HL-60 (cell line): ENCODE data around the gene TLR10.

Experiments
- DNase-seq, 2 experiments: peaks; one replicate each; pipeline ENCODE4 v3.0.0-alpha.2; 2010 to 2020; ENCODE audit warnings: low read depth in 1 of 2, low spot score in 1 of 2
- H3K27ac ChIP-seq: fragments of 250-450 bp; sonication (Bioruptor Pico); replicated peaks from 2 replicates; pipeline ENCODE4 v1.5.1; 2020; ENCODE audit warnings: mild to moderate bottlenecking, moderate library complexity
- H3K27me3 ChIP-seq: fragments of 250-450 bp; sonication (Bioruptor Pico); 2 replicates; pipeline ENCODE4 v1.5.1; 2021; ENCODE audit warnings: mild to moderate bottlenecking, moderate library complexity; ENCODE audit not compliant: insufficient read depth, poor library complexity, severe bottlenecking
- H3K4me3 ChIP-seq: replicated peaks from 2 replicates; pipeline ENCODE4 v1.5.1; 2011; ENCODE audit warnings: mild to moderate bottlenecking, control low read depth, low read length; ENCODE audit not compliant: insufficient read depth
- GABPA ChIP-seq: IDR thresholded peaks from 2 replicates; pipeline ENCODE4 v1.6.1; 2012; ENCODE audit warnings: low read depth
- POLR2AphosphoS5 ChIP-seq: IDR thresholded peaks from 2 replicates; pipeline ENCODE4 v1.6.1; 2012; ENCODE audit warnings: low read depth
- SPI1 ChIP-seq: IDR thresholded peaks from 2 replicates; pipeline ENCODE4 v1.6.1; 2012; ENCODE audit warnings: low read depth, mild to moderate bottlenecking, borderline replicate concordance
- TF ChIP-seq, protein P1 (sequence below): IDR thresholded peaks from one replicate; pipeline ENCODE4 v1.5.1; 2011; ENCODE audit warnings: low read length, control low read depth, inconsistent platforms; ENCODE audit not compliant: insufficient read depth
- TF ChIP-seq, protein P2 (sequence below): IDR thresholded peaks from 2 replicates; pipeline ENCODE4 v1.6.1; 2012; ENCODE audit warnings: low read depth; ENCODE audit not compliant: insufficient replicate concordance

The TLR10 gene

DNA sequence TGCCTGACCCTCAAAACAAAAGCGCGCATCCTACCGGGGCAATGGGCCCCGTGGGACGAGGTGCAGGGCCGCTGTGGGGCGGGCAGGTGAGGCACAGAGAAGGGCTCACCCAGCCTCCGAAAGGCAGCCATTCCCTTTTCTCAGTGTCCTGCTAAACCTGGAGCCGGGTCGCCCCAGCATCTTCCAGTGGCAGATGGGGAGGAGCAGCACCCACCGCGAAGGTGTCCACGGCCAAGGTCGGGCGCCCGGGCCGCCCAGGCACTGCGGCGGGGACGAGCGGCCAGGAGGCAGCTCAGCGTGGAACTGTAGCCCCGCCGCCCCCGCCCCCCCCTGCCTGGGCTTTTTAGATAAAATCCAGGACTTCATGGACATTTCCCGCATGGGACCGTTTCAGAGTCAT is 41.0 kb upstream of the TLR10 start:
- TF ChIP-seq SPI1 = no peak
- TF ChIP-seq, protein P1, sequence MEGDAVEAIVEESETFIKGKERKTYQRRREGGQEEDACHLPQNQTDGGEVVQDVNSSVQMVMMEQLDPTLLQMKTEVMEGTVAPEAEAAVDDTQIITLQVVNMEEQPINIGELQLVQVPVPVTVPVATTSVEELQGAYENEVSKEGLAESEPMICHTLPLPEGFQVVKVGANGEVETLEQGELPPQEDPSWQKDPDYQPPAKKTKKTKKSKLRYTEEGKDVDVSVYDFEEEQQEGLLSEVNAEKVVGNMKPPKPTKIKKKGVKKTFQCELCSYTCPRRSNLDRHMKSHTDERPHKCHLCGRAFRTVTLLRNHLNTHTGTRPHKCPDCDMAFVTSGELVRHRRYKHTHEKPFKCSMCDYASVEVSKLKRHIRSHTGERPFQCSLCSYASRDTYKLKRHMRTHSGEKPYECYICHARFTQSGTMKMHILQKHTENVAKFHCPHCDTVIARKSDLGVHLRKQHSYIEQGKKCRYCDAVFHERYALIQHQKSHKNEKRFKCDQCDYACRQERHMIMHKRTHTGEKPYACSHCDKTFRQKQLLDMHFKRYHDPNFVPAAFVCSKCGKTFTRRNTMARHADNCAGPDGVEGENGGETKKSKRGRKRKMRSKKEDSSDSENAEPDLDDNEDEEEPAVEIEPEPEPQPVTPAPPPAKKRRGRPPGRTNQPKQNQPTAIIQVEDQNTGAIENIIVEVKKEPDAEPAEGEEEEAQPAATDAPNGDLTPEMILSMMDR = no peak
- TF ChIP-seq, protein P2, sequence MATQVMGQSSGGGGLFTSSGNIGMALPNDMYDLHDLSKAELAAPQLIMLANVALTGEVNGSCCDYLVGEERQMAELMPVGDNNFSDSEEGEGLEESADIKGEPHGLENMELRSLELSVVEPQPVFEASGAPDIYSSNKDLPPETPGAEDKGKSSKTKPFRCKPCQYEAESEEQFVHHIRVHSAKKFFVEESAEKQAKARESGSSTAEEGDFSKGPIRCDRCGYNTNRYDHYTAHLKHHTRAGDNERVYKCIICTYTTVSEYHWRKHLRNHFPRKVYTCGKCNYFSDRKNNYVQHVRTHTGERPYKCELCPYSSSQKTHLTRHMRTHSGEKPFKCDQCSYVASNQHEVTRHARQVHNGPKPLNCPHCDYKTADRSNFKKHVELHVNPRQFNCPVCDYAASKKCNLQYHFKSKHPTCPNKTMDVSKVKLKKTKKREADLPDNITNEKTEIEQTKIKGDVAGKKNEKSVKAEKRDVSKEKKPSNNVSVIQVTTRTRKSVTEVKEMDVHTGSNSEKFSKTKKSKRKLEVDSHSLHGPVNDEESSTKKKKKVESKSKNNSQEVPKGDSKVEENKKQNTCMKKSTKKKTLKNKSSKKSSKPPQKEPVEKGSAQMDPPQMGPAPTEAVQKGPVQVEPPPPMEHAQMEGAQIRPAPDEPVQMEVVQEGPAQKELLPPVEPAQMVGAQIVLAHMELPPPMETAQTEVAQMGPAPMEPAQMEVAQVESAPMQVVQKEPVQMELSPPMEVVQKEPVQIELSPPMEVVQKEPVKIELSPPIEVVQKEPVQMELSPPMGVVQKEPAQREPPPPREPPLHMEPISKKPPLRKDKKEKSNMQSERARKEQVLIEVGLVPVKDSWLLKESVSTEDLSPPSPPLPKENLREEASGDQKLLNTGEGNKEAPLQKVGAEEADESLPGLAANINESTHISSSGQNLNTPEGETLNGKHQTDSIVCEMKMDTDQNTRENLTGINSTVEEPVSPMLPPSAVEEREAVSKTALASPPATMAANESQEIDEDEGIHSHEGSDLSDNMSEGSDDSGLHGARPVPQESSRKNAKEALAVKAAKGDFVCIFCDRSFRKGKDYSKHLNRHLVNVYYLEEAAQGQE = no peak
- TF ChIP-seq POLR2AphosphoS5 = no peak
- Histone ChIP-seq H3K27me3 (no peaks in the 10 kb centered on the region), H3K27ac (no peak overlapping the region), H3K4me3 (no peak overlapping the region)
- DNase-seq = no peak

DNA sequence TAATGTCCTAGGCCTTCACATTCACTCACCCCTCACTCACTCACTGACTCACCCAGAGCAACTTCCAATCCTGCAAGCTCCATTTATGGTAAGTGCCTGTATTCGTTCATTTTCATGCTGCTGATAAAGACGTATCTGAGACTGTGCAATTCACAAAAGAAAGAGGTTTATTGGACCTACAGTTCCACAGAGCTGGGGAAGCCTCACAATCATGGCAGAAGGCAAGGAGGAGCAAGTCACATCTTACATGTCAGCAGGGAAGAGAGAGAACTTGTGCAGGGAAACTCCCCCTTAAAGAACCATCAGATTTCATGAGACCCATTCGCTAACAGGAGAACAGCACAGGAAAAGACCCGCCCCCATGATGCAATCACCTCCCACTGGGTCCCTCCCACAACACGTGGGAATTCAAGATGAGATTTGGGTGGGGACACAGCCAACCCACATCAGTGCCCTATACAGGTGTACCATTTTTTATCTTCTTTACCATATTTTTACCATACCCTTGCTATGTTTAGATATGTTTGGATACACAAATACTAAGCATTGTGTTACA is 40.0 kb upstream of the TLR10 start:
- TF ChIP-seq, protein P1 = no peak
- no peak for TF ChIP-seq SPI1
- TF ChIP-seq GABPA = no peak
- TF ChIP-seq, protein P2 = no peak
- TF ChIP-seq POLR2AphosphoS5 = no peak
- no peak for DNase-seq
- Histone ChIP-seq H3K27ac (no peak overlapping the region), H3K4me3 (no peak overlapping the region), H3K27me3 (no peaks in the 10 kb centered on the region)

DNA sequence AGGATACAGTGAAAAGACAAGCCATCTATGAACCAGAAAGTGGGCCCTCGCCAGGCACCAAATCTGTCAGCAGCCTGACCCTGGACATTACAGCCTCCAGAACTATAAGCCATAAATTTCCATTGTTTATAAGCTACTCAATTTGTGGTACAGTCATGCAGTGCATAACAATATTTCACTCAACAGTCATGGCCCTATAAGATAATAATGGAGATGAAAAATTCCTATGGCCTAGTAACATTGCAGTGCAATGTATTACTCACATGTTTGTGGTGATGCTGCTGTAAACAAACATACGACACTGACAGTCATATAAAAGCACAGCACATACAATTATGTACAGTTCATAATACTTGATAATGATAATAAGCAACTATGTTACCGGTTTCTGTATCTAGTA is 38.9 kb upstream of the TLR10 start:
- no peak overlapping the region for H3K27ac ChIP-seq
- no peak for DNase-seq
- TF ChIP-seq, protein P1 = no peak
- TF ChIP-seq, protein P2 = no peak
- TF ChIP-seq GABPA (no peak), POLR2AphosphoS5 (no peak), SPI1 (no peak)
- H3K4me3 ChIP-seq = no peak overlapping the region
- H3K27me3 ChIP-seq = no peaks in the 10 kb centered on the region
